ENCODE measurements around the gene ERICH3. TPM values are rescaled to one million over a fixed set of nuclear protein-coding genes. Genes with fewer than 3 reads are reported as not detected.

ERICH3 gene
- total and polyA plus RNA-seq, 9 of the 15 experiments (the other 6 are each of a cell fraction or from before 2014, with no cell fraction given): not detected

DNA sequence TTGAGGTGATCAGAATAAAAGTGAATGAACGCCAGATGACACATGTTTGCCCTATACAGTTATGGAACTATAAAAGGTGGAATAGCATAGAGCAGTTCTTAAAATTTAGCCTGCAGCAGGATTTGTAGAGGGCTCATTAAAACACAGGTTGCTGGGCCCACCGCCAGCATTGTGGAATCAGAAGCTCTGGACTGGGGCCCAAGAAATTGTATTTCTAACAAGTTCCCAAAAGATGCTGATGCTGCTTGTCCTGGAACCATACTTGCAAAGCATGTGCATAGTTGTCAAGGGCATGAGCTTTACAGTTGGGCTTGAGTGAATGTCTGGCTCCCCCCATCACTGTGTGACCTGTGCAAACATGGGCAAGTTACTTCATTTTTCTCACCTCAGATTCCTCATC is 123.7 kb downstream of the ERICH3 start (continued):
- TF ChIP-seq NR0B1 (IDR thresholded peaks at IDR 0.05; ENCODE audit: partially characterized antibody) (no peak), MTA2 (IDR thresholded peaks at IDR 0.05; ENCODE audit: low read depth) (no peak), SPI1 (IDR thresholded peaks at IDR 0.05; ENCODE audit: borderline replicate concordance, low read depth, low read length) (no peak), RERE (CRISPR knock-in tag; IDR thresholded peaks at IDR 0.05; ENCODE audit: borderline replicate concordance) (no peak), ZNF592 (IDR thresholded peaks at IDR 0.05) (no peak)
